Liver (tissue), 9 donors: ENCODE results near the gene SEMA5A. TPM values are rescaled to one million over a fixed set of nuclear protein-coding genes. Genes with fewer than 3 reads are reported as not detected.

Source experiments
- DNase-seq: peaks from one replicate; pipeline ENCODE4 v3.0.0-alpha.2; 2017; ENCODE audit warnings: low spot score
- H3K27ac ChIP-seq, 2 donors: one replicate each; pipeline ENCODE4 v1.7.0; 2013; ENCODE audit warnings: inconsistent platforms in 2 of 2, low read length in 2 of 2, control low read depth in 1 of 2, low read depth in 1 of 2, mild to moderate bottlenecking in 1 of 2
- H3K27me3 ChIP-seq, 4 donors: one replicate each; pipeline versions ENCODE4 v1.6.1 to v1.7.0; 2013; ENCODE audit warnings: low read length in 3 of 4, inconsistent platforms in 1 of 4, mild to moderate bottlenecking in 1 of 4, moderate library complexity in 1 of 4; ENCODE audit not compliant: control insufficient read depth in 4 of 4, insufficient read depth in 4 of 4
- H3K36me3 ChIP-seq, 4 donors: one replicate each; pipeline versions ENCODE4 v1.6.1 to v1.7.0; 2013; ENCODE audit warnings: low read length in 3 of 4, mild to moderate bottlenecking in 3 of 4, low read depth in 1 of 4, moderate library complexity in 1 of 4; ENCODE audit not compliant: control insufficient read depth in 4 of 4, insufficient read depth in 3 of 4
- H3K4me1 ChIP-seq, 4 donors: one replicate each; pipeline versions ENCODE4 v1.6.1 to v1.7.0; 2013; ENCODE audit warnings: low read length in 3 of 4, mild to moderate bottlenecking in 3 of 4, moderate library complexity in 1 of 4; ENCODE audit not compliant: control insufficient read depth in 4 of 4, insufficient read depth in 4 of 4
- H3K4me3 ChIP-seq, 3 donors: one replicate each; pipeline versions ENCODE4 v1.6.1 to v1.7.0; 2013; ENCODE audit warnings: low read length in 3 of 3, control low read depth in 1 of 3, low read depth in 1 of 3, mild to moderate bottlenecking in 1 of 3
- H3K9ac ChIP-seq, 2 donors: one replicate each; pipeline ENCODE4 v1.7.0; 2013; ENCODE audit warnings: low read length in 2 of 2, mild to moderate bottlenecking in 2 of 2, moderate library complexity in 2 of 2, control low read depth in 1 of 2, low read depth in 1 of 2
- H3K9me3 ChIP-seq, 4 donors: one replicate each; pipeline versions ENCODE4 v1.6.1 to v1.7.0; 2013; ENCODE audit warnings: low read length in 3 of 4; ENCODE audit not compliant: control insufficient read depth in 4 of 4
- ATF3 ChIP-seq: IDR thresholded peaks from 2 replicates; pipeline ENCODE4 v1.6.1; 2016; ENCODE audit warnings: antibody characterized with exemption
- FOXA1 ChIP-seq: IDR thresholded peaks from 2 replicates; pipeline ENCODE4 v1.6.1; 2016; ENCODE audit warnings: antibody characterized with exemption
- FOXA2 ChIP-seq: IDR thresholded peaks from 2 replicates; pipeline ENCODE4 v1.6.1; 2016; ENCODE audit warnings: antibody characterized with exemption
- GABPA ChIP-seq, 2 donors: IDR thresholded peaks in 1 of 2; conservative IDR thresholded peaks in 1 of 2; 2 replicates each; pipeline ENCODE4 v1.6.1; 2016; ENCODE audit warnings: antibody characterized with exemption in 2 of 2, mild to moderate bottlenecking in 1 of 2, moderate library complexity in 1 of 2
- HNF4A ChIP-seq, 2 donors: conservative IDR thresholded peaks; 2 replicates each; pipeline ENCODE4 v1.6.1; 2016; ENCODE audit warnings: antibody characterized with exemption in 2 of 2, mild to moderate bottlenecking in 2 of 2
- HNF4G ChIP-seq: IDR thresholded peaks from 2 replicates; pipeline ENCODE4 v1.6.1; 2016; ENCODE audit warnings: antibody characterized with exemption
- JUND ChIP-seq, 2 donors: IDR thresholded peaks; 2 replicates each; pipeline ENCODE4 v1.6.1; 2016; ENCODE audit warnings: antibody characterized with exemption in 2 of 2
- RAD21 ChIP-seq, 2 donors: IDR thresholded peaks; 2 replicates each; pipeline ENCODE4 v1.6.1; 2016; ENCODE audit warnings: antibody characterized with exemption in 2 of 2, mild to moderate bottlenecking in 2 of 2
- RXRA ChIP-seq, 2 donors: IDR thresholded peaks; 2 replicates each; pipeline ENCODE4 v1.6.1; 2017 to 2018; ENCODE audit warnings: antibody characterized with exemption in 2 of 2, mild to moderate bottlenecking in 1 of 2
- SP1 ChIP-seq: IDR thresholded peaks from 2 replicates; pipeline ENCODE4 v1.6.1; 2018; ENCODE audit warnings: antibody characterized with exemption, mild to moderate bottlenecking
- TAF1 ChIP-seq: conservative IDR thresholded peaks from 2 replicates; pipeline ENCODE4 v1.6.1; 2016; ENCODE audit warnings: antibody characterized with exemption, mild to moderate bottlenecking
- YY1 ChIP-seq: IDR thresholded peaks from 2 replicates; pipeline ENCODE4 v1.6.1; 2016; ENCODE audit warnings: antibody characterized with exemption, mild to moderate bottlenecking
- ZBTB33 ChIP-seq: IDR thresholded peaks from 2 replicates; pipeline ENCODE4 v1.6.1; 2016; ENCODE audit warnings: antibody characterized with exemption
- WGBS: extraction: QIAGEN DNeasy Blood & Tissue Kit; methylation state at CpG from one replicate; pipeline ENCODE4 v1.1.7; 2013; 5-methylcytosine and 5-hydroxymethylcytosine counted together
- polyA plus RNA-seq, 2 donors: library from polyadenylated mRNA; stranded (reverse) in 1 of 2; unstranded in 1 of 2; fragments of 200-250 nt in 1 of 2; fragments of >200 nt in 1 of 2; fragmentation: Nextera tagmentation in 1 of 2; extraction: Ambion mirVana in 1 of 2; gene quantifications; one replicate each; pipeline versions ENCODE4 v1.2.1 to v1.2.3, GENCODE V29; 2013 to 2015
- total RNA-seq, 2 donors: library from RNA; depleted of rRNA; stranded (reverse); fragments of >200 nt; gene quantifications; one replicate each; pipeline ENCODE4 v1.2.3, GENCODE V29; 2014
- TF ChIP-seq, protein P1 (sequence below): fragments of 150-350 bp; IDR thresholded peaks from 2 replicates; pipeline ENCODE4 v1.5.1; 2017; ENCODE audit warnings: improper control_type of control experiment, low read depth, low read length; ENCODE audit not compliant: missing input control
- TF ChIP-seq, protein P2 (sequence below): IDR thresholded peaks from 2 replicates; pipeline ENCODE4 v1.6.1; 2016; ENCODE audit warnings: antibody characterized with exemption
- donor health status: healthy.
- donor health status: healthy.
- donor health status: healthy.
- donor health status: healthy.
- donor health status: healthy.

SEMA5A gene
- total and polyA plus RNA-seq, 4 donors = 1.1 to 5.8 (median 3.2) TPM

DNA sequence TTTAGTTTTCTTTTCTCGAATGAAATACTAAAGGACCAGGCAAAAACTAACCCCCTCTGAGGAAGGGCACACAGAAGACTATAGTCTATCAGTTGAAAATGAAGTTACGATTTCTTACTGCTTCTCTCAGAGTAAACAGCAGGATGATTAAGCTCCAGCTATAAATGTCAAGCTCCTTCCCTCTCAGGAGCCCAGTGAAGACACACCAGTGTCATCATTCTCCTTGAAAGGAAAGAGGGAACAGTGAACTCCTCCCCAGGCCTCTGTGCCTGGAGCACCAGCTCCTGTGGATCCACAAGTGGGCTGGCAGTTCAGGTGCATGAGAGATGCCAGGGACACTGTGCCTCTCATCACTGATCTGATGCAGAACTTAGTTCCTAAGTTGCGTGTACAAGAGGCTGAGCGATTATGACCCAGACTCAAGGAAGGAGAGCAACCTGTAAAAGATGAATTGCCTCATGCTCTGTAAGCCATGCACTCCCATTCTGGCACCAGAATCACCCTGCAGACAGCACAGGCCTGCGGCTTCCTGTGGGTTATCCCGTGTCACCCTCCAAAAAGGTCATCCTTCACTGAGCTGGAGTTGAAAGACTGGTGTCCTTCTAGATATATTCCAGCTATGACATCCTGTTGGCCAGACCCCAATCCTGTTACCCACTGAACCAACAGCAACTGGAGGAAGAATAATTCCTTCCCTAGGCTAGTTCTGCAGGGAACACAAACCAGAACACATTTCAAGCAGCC is 394.0 kb downstream of the SEMA5A start:
- Histone ChIP-seq H3K4me1 (no peaks in the 10 kb centered on the region), H3K4me3 (no peak overlapping the region), H3K27me3 (no peaks in the 10 kb centered on the region), H3K9me3 (no peaks in the 10 kb centered on the region), H3K9ac (no peak overlapping the region), H3K36me3 (peaks cover 0 to 6% (median 0%) of the 10 kb centered on the region in 4 donors), H3K27ac (no peak overlapping the region)
- TF ChIP-seq HNF4A (conservative IDR thresholded peaks at IDR 0.05) (no peak), ATF3 (no peak)
- TF ChIP-seq, protein P1, sequence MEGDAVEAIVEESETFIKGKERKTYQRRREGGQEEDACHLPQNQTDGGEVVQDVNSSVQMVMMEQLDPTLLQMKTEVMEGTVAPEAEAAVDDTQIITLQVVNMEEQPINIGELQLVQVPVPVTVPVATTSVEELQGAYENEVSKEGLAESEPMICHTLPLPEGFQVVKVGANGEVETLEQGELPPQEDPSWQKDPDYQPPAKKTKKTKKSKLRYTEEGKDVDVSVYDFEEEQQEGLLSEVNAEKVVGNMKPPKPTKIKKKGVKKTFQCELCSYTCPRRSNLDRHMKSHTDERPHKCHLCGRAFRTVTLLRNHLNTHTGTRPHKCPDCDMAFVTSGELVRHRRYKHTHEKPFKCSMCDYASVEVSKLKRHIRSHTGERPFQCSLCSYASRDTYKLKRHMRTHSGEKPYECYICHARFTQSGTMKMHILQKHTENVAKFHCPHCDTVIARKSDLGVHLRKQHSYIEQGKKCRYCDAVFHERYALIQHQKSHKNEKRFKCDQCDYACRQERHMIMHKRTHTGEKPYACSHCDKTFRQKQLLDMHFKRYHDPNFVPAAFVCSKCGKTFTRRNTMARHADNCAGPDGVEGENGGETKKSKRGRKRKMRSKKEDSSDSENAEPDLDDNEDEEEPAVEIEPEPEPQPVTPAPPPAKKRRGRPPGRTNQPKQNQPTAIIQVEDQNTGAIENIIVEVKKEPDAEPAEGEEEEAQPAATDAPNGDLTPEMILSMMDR = no peak
- WGBS = 80% methylated on average over 6 of the region's 6 CpGs
- no peak for DNase-seq

DNA sequence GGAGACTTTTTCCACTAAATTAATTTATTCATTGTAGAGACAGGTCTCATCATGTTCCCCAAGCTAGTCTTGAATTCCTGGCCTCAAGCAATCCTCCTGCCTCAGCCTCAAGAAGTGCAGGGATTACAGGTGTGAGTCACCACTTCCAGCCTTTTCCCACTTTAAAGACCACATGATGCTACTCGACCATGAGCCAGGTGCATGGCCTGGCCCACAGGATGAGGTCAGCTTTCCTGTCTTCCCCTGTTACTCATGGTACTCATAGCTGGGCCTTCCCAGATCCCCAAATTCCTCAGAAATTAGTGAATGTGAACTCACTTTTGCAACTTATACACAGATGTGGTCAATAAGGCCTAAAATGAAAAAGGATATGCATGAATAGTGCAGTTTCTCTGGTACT is 395.9 kb downstream of the SEMA5A start:
- WGBS = 78% methylated on average over 1 of the region's 1 CpG
- TF ChIP-seq ATF3 (no peak), SP1 (no peak), JUND (IDR thresholded peaks at IDR 0.05) (no peak), HNF4A (conservative IDR thresholded peaks at IDR 0.05) (no peak), FOXA2 (no peak), TAF1 (no peak), RXRA (IDR thresholded peaks at IDR 0.05) (no peak), FOXA1 (no peak), GABPA (IDR thresholded peaks at IDR 0.05 in 1 of 2, conservative IDR thresholded peaks at IDR 0.05 in 1 of 2) (no peak), ZBTB33 (no peak), YY1 (no peak), HNF4G (no peak), RAD21 (IDR thresholded peaks at IDR 0.05) (no peak)
- TF ChIP-seq, protein P1 = no peak
- TF ChIP-seq, protein P2, sequence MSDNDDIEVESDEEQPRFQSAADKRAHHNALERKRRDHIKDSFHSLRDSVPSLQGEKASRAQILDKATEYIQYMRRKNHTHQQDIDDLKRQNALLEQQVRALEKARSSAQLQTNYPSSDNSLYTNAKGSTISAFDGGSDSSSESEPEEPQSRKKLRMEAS = no peak

More for the DNA sequence above, 395.9 kb downstream of the SEMA5A start:
- Histone ChIP-seq H3K9me3 (no peaks in the 10 kb centered on the region), H3K36me3 (peaks cover 0 to 6% (median 0%) of the 10 kb centered on the region in 4 donors), H3K9ac (no peak overlapping the region), H3K27me3 (no peaks in the 10 kb centered on the region), H3K4me1 (no peaks in the 10 kb centered on the region), H3K27ac (no peak overlapping the region), H3K4me3 (no peak overlapping the region)
- DNase-seq = no peak
